ENCODE results near the gene ARHGEF19.

GRCh38 chr1:16180291-16180824 lies 32.1 kb downstream of the ARHGEF19 start:
- TF ChIP-seq, protein P1, sequence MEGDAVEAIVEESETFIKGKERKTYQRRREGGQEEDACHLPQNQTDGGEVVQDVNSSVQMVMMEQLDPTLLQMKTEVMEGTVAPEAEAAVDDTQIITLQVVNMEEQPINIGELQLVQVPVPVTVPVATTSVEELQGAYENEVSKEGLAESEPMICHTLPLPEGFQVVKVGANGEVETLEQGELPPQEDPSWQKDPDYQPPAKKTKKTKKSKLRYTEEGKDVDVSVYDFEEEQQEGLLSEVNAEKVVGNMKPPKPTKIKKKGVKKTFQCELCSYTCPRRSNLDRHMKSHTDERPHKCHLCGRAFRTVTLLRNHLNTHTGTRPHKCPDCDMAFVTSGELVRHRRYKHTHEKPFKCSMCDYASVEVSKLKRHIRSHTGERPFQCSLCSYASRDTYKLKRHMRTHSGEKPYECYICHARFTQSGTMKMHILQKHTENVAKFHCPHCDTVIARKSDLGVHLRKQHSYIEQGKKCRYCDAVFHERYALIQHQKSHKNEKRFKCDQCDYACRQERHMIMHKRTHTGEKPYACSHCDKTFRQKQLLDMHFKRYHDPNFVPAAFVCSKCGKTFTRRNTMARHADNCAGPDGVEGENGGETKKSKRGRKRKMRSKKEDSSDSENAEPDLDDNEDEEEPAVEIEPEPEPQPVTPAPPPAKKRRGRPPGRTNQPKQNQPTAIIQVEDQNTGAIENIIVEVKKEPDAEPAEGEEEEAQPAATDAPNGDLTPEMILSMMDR (IDR thresholded peaks at IDR 0.05; ENCODE audit: low read depth, low read length, poor library complexity, severe bottlenecking), result no peak
- TF ChIP-seq EZH2phosphoT487 (IDR thresholded peaks at IDR 0.05; ENCODE audit: borderline replicate concordance, low read length), result no peak

All from DOHH2 (cell line).